Muscle of leg (tissue), 11 donors: ENCODE data around the gene SFXN3. TPM values are rescaled to one million over a fixed set of nuclear protein-coding genes. Genes with fewer than 3 reads are reported as not detected.

Experiments
- DNase-seq: peaks from one replicate; pipeline ENCODE4 v3.0.0; 2013
- H3K27ac ChIP-seq: one replicate; pipeline ENCODE4 v1.5.1; 2013; ENCODE audit warnings: mild to moderate bottlenecking, low read length, control low read depth
- H3K27me3 ChIP-seq: one replicate; pipeline ENCODE4 v1.6.1; 2013; ENCODE audit warnings: low read length; ENCODE audit not compliant: control insufficient read depth, insufficient read depth
- H3K36me3 ChIP-seq: one replicate; pipeline ENCODE4 v1.6.1; 2013; ENCODE audit warnings: low read length; ENCODE audit not compliant: control insufficient read depth, insufficient read depth
- H3K4me1 ChIP-seq: one replicate; pipeline ENCODE4 v1.6.1; 2013; ENCODE audit warnings: low read length; ENCODE audit not compliant: control insufficient read depth, insufficient read depth
- H3K4me3 ChIP-seq: one replicate; pipeline ENCODE4 v1.5.1; 2013; ENCODE audit warnings: low read length, control low read depth
- H3K9me3 ChIP-seq: replicated peaks from 2 replicates; pipeline ENCODE4 v1.6.1; 2013; ENCODE audit warnings: low read depth, low read length; ENCODE audit not compliant: control insufficient read depth
- WGBS: methylation state at CpG from one replicate; pipeline ENCODE4 v1.1.5; 2013; ENCODE audit warnings: missing lambda C conversion rate; ENCODE audit not compliant: insufficient coverage; 5-methylcytosine and 5-hydroxymethylcytosine counted together
- polyA plus RNA-seq, 8 donors: library from polyadenylated mRNA; unstranded; fragments of 120-200 nt; gene quantifications; one replicate each; pipeline versions ENCODE4 v1.2.1 to v1.2.3, GENCODE V29; 2013; ENCODE audit warnings: inconsistent platforms in 1 of 8, low replicate concordance in 1 of 8; ENCODE audit not compliant: insufficient read length in 8 of 8, insufficient read depth in 1 of 8
- total RNA-seq: library from RNA; stranded (reverse); fragments of 120-200 nt; gene quantifications from one replicate; pipeline ENCODE4 v1.2.4, GENCODE V29; 2013

SFXN3 gene
- total and polyA plus RNA-seq, 9 donors: 18.8 to 37.2 (median 24.2) TPM

GRCh38 chr10:101007915-101008822 is 22.9 kb upstream of the SFXN3 start:
- peaks cover 68% of the 10 kb centered on the region for H3K4me1 ChIP-seq
- H3K27ac ChIP-seq: no peak overlapping the region
- DNase-seq: no peak
- 52% methylated on average over 9 of the region's 13 CpGs for WGBS
- no peaks in the 10 kb centered on the region for H3K9me3 ChIP-seq
- H3K36me3 ChIP-seq: peaks cover 44% of the 10 kb centered on the region
- no peak overlapping the region for H3K4me3 ChIP-seq
- no peaks in the 10 kb centered on the region for H3K27me3 ChIP-seq

DNA sequence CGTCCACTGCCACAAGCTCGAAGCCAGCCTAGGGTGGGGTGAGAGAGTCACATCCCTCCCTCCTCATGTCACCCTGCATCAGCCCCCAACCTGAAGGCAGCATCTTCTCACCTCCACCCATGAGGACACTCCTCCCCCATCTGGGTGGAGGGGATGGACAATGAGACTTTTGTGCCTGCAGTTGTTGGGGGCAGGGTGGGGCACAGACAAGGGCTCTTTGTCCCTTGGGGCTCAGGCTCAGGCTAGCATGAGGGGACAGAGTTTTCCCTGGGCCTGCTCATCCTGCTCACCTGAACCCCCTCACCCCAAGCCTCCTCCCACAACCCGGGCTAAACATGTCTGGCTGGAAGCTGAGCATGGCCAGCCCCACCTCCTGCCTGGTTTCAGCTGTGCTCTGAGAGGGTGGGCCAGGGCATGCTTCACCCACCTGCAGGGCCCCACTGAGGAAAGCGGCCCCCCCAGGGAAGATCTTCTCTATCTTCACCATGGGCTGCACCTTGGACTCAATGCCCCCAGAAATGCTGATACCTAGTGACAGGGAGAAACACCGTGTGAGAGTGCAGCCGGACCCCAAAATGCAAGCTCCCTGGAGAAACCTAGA is 22.1 kb upstream of the SFXN3 start:
- Histone ChIP-seq H3K4me3 (no peak overlapping the region), H3K27ac (no peak overlapping the region), H3K36me3 (peaks cover 37% of the 10 kb centered on the region), H3K9me3 (no peaks in the 10 kb centered on the region), H3K4me1 (peaks cover 66% of the 10 kb centered on the region), H3K27me3 (no peaks in the 10 kb centered on the region)
- no peak for DNase-seq
- WGBS: 77% methylated on average over 4 of the region's 6 CpGs

- H3K4me3 ChIP-seq: no peak overlapping the region
- no peaks in the 10 kb centered on the region for H3K27me3 ChIP-seq
- DNase-seq: no peak
- no peak overlapping the region for H3K27ac ChIP-seq
- 92% methylated on average over 13 of the region's 22 CpGs for WGBS
- peaks cover 23% of the 10 kb centered on the region for H3K36me3 ChIP-seq
- no peaks in the 10 kb centered on the region for H3K9me3 ChIP-seq
- H3K4me1 ChIP-seq: peaks cover 61% of the 10 kb centered on the region
These were observed 20.7 kb upstream of the SFXN3 start for GRCh38 chr10:101010329-101010728.

- H3K9me3 ChIP-seq: no peaks in the 10 kb centered on the region
- peaks cover 5% of the 10 kb centered on the region for H3K27me3 ChIP-seq
- WGBS: 62% methylated on average over 13 of the region's 22 CpGs
- H3K27ac ChIP-seq: no peak overlapping the region
- H3K36me3 ChIP-seq: peaks cover 9% of the 10 kb centered on the region
- H3K4me1 ChIP-seq: peaks cover 48% of the 10 kb centered on the region
- no peak overlapping the region for H3K4me3 ChIP-seq
- no peak for DNase-seq
These were observed 19.3 kb upstream of the SFXN3 start for GRCh38 chr10:101011517-101012423.

GRCh38 chr10:101012525-101013364 is 18.3 kb upstream of the SFXN3 start:
- no peak overlapping the region for H3K27ac ChIP-seq
- H3K4me3 ChIP-seq: no peak overlapping the region
- H3K9me3 ChIP-seq: no peaks in the 10 kb centered on the region
- peaks cover 39% of the 10 kb centered on the region for H3K4me1 ChIP-seq
- H3K27me3 ChIP-seq: peaks cover 12% of the 10 kb centered on the region
- 13% methylated on average over 8 of the region's 14 CpGs for WGBS
- peak; percentile 92 for DNase-seq
- no peaks in the 10 kb centered on the region for H3K36me3 ChIP-seq

GRCh38 chr10:101013365-101013825 is 17.6 kb upstream of the SFXN3 start:
- no peaks in the 10 kb centered on the region for H3K9me3 ChIP-seq
- H3K27me3 ChIP-seq: peaks cover 18% of the 10 kb centered on the region
- H3K4me1 ChIP-seq: peaks cover 40% of the 10 kb centered on the region
- no peaks in the 10 kb centered on the region for H3K36me3 ChIP-seq
- H3K27ac ChIP-seq: no peak overlapping the region
- DNase-seq: no peak
- H3K4me3 ChIP-seq: no peak overlapping the region
- WGBS: 72% methylated on average over 9 of the region's 9 CpGs

GRCh38 chr10:101014230-101014884 is 16.7 kb upstream of the SFXN3 start:
- Histone ChIP-seq H3K27me3 (peaks cover 27% of the 10 kb centered on the region), H3K36me3 (no peaks in the 10 kb centered on the region), H3K9me3 (no peaks in the 10 kb centered on the region), H3K4me3 (no peak overlapping the region), H3K4me1 (peaks cover 41% of the 10 kb centered on the region), H3K27ac (no peak overlapping the region)
- peak; percentile 74 for DNase-seq
- WGBS: 0% methylated on average over 6 of the region's 11 CpGs

- Histone ChIP-seq H3K27ac (no peak overlapping the region), H3K36me3 (no peaks in the 10 kb centered on the region), H3K27me3 (peaks cover 28% of the 10 kb centered on the region), H3K4me1 (peaks cover 41% of the 10 kb centered on the region), H3K9me3 (no peaks in the 10 kb centered on the region), H3K4me3 (no peak overlapping the region)
- no CpG with 5 or more reads among the region's 7 CpGs for WGBS
- DNase-seq: no peak
These were observed 16.0 kb upstream of the SFXN3 start for GRCh38 chr10:101014966-101015581.

DNA sequence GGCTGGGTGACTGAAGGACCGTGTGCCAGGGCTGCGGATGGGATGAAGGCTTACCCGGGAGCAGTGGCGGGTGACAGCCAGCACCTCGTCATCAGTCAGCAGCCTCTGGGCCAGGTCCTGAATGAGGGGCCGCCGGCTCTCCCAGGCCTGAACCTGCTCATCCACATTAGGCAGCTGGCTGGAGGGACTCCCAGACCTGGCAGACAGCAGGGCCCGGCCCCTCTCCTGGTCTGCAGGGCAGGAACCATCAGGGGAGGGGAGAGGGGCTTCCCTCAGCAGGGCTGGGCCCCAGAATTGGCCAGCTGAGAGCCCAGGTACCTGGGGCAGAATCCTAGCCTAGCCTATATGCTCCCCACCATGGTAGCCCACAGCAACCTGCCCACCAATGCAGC is 15.5 kb upstream of the SFXN3 start:
- H3K4me1 ChIP-seq: peaks cover 41% of the 10 kb centered on the region
- H3K27me3 ChIP-seq: peaks cover 28% of the 10 kb centered on the region
- no peak overlapping the region for H3K27ac ChIP-seq
- no peak for DNase-seq
- no peak overlapping the region for H3K4me3 ChIP-seq
- no peaks in the 10 kb centered on the region for H3K9me3 ChIP-seq
- WGBS: 76% methylated on average over 8 of the region's 8 CpGs
- no peaks in the 10 kb centered on the region for H3K36me3 ChIP-seq
